HG03175 (cell line): ENCODE results near the gene PRSS1.
"Not testable (repeated sequence)": the region's sequence is repeated elsewhere in the genome, so short reads cannot be mapped to it uniquely, and the experiment has no call there.

ENCODE experiments used
- ATAC-seq: cut with Tn5 transposase; IDR thresholded peaks from one replicate; pipeline ENCODE4 v1.9.1; 2021; ENCODE audit warnings: mild to moderate bottlenecking, moderate library complexity; ENCODE audit not compliant: unreplicated experiment

The PRSS1 gene

DNA sequence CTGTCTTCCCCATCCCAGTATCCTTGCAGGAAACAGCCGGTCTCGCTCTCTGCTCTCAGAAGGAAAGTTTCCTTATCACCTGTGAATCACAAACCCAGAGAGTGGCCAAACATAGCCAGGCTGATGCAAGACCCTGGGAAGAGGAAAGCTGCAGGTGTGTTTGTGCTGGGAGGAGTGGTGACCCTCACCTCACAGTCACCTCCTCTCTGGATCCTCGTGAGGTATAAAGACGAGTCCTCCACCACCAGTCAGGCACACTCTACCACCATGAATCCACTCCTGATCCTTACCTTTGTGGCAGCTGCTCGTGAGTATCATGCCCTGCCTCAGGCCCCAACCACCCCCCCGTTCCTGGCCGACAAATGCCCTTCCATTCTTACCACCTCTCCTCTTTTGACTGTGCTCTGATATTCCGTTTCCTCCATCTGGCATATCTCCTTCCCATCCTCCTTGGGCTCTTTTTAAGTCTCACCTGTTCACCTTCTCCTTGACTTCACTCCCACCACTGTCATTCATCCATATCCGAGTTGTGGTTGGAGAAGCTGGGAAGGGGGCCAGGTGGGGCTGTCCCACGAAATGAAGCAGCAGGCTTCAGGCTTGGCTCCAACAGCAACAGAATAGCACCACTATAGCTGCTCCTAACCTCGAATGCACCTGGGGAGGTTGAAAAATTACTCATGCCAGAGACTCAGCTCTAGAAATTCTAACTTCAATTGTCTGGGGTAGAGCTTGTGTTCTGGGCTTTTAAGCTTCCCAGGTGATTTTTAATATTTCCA lies at the start of gene PRSS1:
Gene PRSS1, plus strand, starts transcription at position 255 of the 776 bp plus-strand sequence. Its CDS starts 13 bp downstream, at position 268.
- no peak for ATAC-seq

DNA sequence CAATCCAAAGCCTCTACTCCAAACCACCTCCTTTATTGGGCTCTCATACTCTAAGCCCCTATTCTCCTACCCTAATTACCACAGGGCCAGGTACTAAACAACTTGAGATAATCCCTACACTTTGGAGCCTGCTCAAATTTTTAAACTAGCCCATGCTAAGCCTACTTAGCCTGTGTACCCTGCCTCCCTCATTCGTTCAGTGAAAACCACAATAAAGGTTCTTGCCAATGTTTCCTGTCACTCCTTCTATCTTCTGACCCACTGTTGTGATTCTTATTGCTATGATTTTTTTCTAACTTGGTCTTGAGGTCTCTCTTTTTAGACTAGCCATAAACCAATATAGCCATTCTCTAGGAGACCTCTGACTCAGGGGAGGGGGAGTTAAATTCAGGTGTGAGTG lies 48.3 kb upstream of the PRSS1 start:
- not testable (repeated sequence) for ATAC-seq

- ATAC-seq = no peak
Measured at GRCh38 chr7:142703655-142704305, 45.5 kb upstream of the PRSS1 start.

- not testable (repeated sequence) for ATAC-seq
Measured at GRCh38 chr7:142708726-142709125, 40.5 kb upstream of the PRSS1 start.

DNA sequence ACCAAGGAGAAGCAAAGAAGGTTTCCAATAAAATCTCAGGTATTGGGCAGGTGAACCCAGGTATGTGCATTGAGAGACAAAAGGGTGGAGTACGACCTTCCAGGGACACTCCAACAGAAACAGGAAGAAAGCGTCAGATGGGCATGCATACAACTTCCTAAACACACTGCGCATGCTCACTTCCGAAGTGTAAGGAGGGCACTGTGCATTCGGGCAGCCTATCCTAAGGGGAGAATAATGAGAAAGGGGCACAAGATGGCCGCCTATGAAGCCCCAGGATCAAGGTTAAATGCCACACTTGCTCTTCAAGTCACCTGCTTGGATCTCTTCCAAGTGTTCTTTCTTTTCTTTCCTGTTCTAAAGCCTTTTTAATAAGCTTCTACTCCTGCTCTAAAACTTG lies 39.4 kb upstream of the PRSS1 start:
- no peak for ATAC-seq

- ATAC-seq = no peak
Measured at GRCh38 chr7:142711196-142711595, 38.1 kb upstream of the PRSS1 start.

DNA sequence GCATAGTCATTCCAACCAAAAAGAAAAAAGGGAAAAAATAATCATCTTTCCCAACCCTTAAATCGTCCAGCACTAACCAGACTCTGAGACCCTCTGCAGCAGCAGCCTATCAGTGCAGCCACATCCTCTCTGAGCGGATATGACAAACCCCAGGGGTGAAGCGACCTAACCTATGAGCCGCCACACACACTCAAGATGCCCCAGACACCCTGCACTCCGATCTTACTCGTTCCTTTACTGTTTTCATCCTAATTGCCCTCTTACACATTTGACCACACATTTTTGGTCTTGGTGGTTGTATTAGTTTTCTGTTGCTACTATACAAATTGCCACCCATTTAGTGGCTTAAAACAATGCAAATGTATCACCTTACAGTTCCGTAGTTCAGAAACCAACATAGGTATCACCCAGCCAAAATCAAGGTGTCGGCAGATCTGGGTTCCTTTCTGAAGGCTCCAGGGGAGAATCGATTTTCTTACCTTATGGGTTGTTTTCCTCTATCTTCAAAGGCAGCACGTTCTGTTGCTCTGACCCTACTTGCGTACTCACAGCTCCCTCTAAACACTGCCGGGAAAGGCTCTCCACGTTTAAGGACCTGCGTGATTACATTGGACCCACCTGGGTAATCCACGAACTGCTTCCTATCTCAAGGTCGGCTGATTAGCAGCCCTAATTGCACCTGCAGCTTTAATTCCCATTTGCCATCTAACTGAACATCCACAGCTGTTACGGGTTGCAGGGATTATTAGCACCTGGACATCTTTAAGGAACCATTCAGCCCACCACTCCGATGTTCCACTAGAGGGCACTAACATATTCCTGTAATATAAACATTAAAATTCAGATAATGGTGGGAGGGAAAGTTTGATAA lies 37.3 kb upstream of the PRSS1 start:
- no peak for ATAC-seq

DNA sequence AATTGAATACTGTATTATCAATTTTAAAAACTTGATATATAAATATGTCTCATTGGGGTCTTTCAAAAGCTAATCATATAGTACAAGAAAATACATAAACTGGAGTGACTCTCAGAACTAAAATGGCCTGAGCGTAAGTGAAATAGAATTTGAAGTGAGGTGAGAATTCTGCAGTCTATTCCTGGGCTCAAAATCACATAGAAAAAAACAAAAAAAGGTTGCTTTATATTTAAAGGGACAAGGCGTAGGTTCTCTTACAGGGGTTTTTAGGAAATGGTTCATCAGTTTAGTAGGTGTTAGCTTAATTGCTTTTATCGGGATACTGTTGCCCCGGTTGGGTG lies 36.7 kb upstream of the PRSS1 start:
- ATAC-seq = no peak

GRCh38 chr7:142714375-142714774 lies 34.9 kb upstream of the PRSS1 start:
- ATAC-seq = no peak

GRCh38 chr7:142716596-142716995 lies 32.7 kb upstream of the PRSS1 start:
- no peak for ATAC-seq

DNA sequence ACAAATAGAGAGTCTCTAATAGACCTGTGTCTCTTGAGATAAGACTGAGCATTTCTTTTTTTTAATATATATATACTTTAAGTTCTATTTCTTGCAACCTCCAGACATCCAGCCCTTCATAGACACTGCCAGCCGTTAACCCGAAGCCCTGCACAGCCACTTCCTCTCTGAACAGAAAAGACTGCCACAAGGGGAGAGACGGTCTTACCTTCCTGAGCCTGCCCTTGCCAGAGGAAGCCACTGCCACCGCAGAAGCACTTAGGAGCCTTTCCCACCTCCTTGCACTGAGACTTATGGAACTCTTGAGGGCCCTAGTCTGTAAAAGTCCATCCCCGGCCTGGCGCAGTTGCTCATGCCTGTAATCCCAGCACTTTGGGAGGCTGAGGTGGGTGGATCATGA lies 31.8 kb upstream of the PRSS1 start:
- no peak for ATAC-seq

- no peak for ATAC-seq
Measured at GRCh38 chr7:142718313-142718712, 31.0 kb upstream of the PRSS1 start.

DNA sequence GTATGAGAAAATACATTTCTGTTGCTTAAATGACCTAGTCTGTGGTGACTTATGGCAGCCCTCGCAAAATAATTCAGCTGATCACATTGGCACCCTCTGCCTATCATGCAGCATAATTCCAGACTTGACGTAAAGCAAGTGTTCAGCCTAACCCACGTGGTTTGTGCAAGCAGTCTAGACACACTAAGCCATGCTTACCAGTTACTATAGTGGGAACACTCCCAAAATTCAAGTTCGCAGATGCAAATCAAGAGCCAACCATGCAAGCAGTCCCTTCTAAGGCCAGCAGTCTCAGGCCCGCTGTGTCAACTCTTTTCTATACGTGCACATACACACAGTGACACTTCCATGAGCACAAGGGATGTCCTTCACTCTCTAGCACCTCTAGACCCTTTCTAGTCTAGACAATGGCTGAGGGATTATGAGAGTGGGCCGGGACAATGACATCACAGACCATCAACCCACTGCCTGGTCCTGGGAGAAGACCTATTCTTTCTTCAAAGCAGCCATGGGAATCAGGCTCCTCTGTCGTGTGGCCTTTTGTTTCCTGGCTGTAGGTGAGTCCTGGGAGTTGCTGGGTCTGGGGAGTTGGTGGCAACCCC lies 29.0 kb upstream of the PRSS1 start:
- ATAC-seq = no peak

DNA sequence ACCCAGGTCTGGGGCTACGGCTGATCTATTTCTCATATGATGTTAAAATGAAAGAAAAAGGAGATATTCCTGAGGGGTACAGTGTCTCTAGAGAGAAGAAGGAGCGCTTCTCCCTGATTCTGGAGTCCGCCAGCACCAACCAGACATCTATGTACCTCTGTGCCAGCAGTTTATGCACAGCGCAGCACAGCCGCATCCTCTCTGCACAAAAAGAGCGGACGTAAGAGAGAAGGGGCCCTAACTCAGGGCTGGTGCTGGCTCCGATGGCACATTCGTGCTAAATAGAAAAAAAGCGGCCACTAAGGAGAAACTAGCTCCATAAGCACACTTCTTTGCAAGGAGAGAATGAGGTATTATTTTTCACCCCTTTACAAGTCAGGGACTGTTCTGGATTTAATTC lies 28.3 kb upstream of the PRSS1 start:
- no peak for ATAC-seq

DNA sequence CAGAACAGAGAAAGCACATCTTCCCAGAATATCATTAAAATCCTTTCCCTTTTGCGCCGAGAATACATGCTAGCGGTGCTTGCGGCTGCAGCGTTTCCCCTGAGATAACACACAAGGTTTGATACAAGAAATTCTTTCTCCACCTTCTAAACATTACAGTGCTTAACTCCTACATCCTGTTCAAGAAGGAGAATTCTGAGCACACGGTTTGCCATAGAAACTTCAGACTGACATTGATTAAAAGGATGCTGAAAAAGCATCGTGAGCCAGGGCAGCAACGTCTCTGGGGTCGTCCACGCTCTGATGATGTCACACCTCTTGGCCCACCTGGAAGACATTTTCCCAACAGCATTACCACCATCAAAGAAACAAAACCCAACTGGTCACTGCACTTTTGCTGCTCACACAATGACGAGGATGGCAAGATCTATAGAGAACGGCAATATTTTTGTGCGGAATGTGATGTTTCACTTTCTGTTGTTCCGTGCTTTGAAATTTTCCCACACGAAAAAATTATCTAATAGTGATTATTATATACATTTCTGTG lies 27.0 kb upstream of the PRSS1 start:
- no peak for ATAC-seq

DNA sequence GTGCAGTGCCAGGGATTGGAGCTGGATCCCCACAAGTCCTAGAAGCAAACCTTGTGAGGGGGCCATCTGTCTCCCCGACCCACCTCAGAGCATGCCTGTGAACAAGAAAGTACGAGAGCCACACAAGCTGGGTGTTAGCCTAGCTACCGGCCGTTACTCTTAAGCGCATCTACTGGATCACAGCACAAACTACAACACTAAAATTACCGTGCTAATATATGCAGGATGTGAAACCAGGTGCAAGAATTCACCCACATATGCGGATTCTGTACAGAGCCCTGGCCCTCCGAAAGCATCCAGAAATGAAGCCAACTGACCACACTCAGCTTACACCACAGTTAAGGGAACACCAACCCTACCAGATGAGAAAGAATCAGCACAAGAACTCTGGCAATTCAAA lies 16.0 kb upstream of the PRSS1 start:
- no peak for ATAC-seq

GRCh38 chr7:142739923-142740492 lies 9.3 kb upstream of the PRSS1 start:
- ATAC-seq = peak; percentile 96

GRCh38 chr7:142740786-142741185 lies 8.5 kb upstream of the PRSS1 start:
- ATAC-seq = no peak

DNA sequence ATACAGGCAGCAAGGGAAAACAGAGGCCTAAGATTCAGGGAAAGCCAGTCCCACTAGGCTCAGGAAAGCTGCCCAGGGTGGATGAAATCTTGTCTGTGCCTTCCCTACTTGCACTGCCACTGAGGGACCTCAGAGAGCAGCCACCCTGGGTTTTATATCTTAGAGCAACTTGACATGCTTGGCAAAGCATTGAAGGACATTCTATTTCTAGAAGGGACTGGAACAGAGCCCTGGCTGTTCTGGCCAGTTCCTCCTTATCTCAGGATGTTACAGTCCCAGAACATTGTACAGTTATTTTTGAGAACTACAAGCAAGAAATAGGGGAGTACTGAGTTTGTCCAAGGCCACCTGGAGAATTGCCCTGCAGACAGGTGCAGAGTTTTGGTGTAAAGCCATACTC lies 7.3 kb upstream of the PRSS1 start:
- ATAC-seq = not testable (repeated sequence)

DNA sequence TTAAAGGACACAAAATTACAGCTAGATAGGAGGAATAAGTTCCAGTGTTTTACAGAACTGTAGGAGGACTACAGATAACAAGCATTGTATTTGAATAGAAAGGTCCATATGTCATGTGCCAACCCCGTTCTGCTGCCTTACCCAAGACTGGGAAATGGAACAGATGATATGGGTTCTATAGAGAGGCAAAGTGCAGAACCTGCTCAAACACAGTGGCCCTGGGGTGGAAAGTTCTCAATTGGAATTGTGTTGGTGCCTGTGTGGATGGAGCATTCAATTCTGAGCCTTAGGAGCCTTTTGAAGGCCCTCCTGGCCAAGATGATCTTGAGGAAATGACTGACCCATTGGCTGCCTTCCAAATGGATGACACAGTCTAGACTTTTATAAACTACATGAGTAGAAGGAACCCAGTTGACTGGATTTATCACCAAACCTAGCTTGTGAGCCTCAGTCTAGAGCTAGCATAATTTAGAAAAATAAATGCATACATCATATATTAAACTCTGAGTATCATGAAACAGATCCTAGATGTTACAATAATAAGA lies 4.1 kb upstream of the PRSS1 start:
- ATAC-seq = no peak
